DND-41 (cell line): ENCODE measurements around the gene SPARC.

Experiments used
- ATAC-seq: fragments of 200-7000 bp; cut with Tn5 transposase; 3 replicates; pipeline ENCODE4 v1.9.1; 2021; ENCODE audit warnings: low read depth; ENCODE audit not compliant: insufficient read depth
- DNase-seq: peaks from one replicate; pipeline ENCODE4 v3.0.0-alpha.2; 2020
- H2AFZ ChIP-seq: 2 replicates; pipeline ENCODE4 v1.6.0; 2012; ENCODE audit warnings: low read depth, low read length
- H3K27ac ChIP-seq: 2 replicates; pipeline ENCODE4 v1.5.1; 2012; ENCODE audit warnings: low read length, inconsistent platforms
- H3K27me3 ChIP-seq: fragments of 200-600 bp; sonication (generic); 2 replicates; pipeline ENCODE4 v1.6.0; 2012; ENCODE audit warnings: low read length, mild to moderate bottlenecking, inconsistent platforms; ENCODE audit not compliant: insufficient read depth, poor library complexity
- H3K36me3 ChIP-seq: 2 replicates; pipeline ENCODE4 v1.5.1; 2012; ENCODE audit warnings: low read length, inconsistent platforms; ENCODE audit not compliant: insufficient read depth
- H3K4me1 ChIP-seq: 2 replicates; pipeline ENCODE4 v1.5.1; 2012; ENCODE audit warnings: mild to moderate bottlenecking, low read length; ENCODE audit not compliant: insufficient read depth
- H3K4me2 ChIP-seq: 2 replicates; pipeline ENCODE4 v1.6.0; 2012; ENCODE audit warnings: mild to moderate bottlenecking, moderate library complexity, low read length, inconsistent platforms; ENCODE audit not compliant: insufficient read depth
- H3K4me3 ChIP-seq, 2 experiments: fragments of 200-600 bp in 1 of 2; shearing (Covaris generic) in 1 of 2; 2 replicates each; pipeline ENCODE4 v1.5.1; 2012 to 2016; ENCODE audit warnings: inconsistent platforms in 2 of 2, low read length in 2 of 2, mild to moderate bottlenecking in 2 of 2, low read depth in 1 of 2, moderate library complexity in 1 of 2
- H3K79me2 ChIP-seq: 2 replicates; pipeline ENCODE4 v1.6.0; 2012; ENCODE audit warnings: low read length, inconsistent platforms; ENCODE audit not compliant: insufficient read depth
- H3K9ac ChIP-seq: 2 replicates; pipeline ENCODE4 v1.6.0; 2012; ENCODE audit warnings: low read depth, mild to moderate bottlenecking, inconsistent platforms, low read length, moderate library complexity
- H3K9me3 ChIP-seq: 2 replicates; pipeline ENCODE4 v1.5.1; 2012; ENCODE audit warnings: low read length, moderate library complexity, mild to moderate bottlenecking, inconsistent platforms; ENCODE audit not compliant: insufficient read depth, severe bottlenecking
- H4K20me1 ChIP-seq: 2 replicates; pipeline ENCODE4 v1.6.0; 2012; ENCODE audit warnings: low read length; ENCODE audit not compliant: insufficient read depth
- CTCF ChIP-seq: IDR thresholded peaks from 2 replicates; pipeline ENCODE4 v1.5.1; 2012; ENCODE audit warnings: borderline replicate concordance, low read length, moderate library complexity, mild to moderate bottlenecking; ENCODE audit not compliant: poor library complexity, severe bottlenecking; ENCODE audit errors: extremely low read depth
- EZH2 ChIP-seq: IDR thresholded peaks from 3 replicates; pipeline ENCODE4 v1.6.1; 2012; ENCODE audit warnings: borderline replicate concordance, low read depth, mild to moderate bottlenecking, moderate library complexity, low read length, inconsistent platforms; ENCODE audit not compliant: severe bottlenecking

SPARC gene

GRCh38 chr5:151685749-151686673 is 704 bp downstream of the SPARC start:
- H3K9me3 ChIP-seq: no peaks in the 10 kb centered on the region
- no peak overlapping the region for H3K27ac ChIP-seq
- no peaks in the 10 kb centered on the region for H4K20me1 ChIP-seq
- H3K4me1 ChIP-seq: peaks cover 18% of the 10 kb centered on the region
- peak overlapping the region; percentile 65 for H2AFZ ChIP-seq
- H3K79me2 ChIP-seq: no peaks in the 10 kb centered on the region
- peaks cover 27% of the 10 kb centered on the region for H3K27me3 ChIP-seq
- TF ChIP-seq CTCF (no peak), EZH2 (no peak)
- peak overlapping the region; percentile 32 for H3K9ac ChIP-seq
- no peak for ATAC-seq
- H3K4me3 ChIP-seq: peak overlapping the region in 1 of 2 experiments; percentile 57; a peak in 3 of 4 replicates
- no peaks in the 10 kb centered on the region for H3K36me3 ChIP-seq
- H3K4me2 ChIP-seq: peak overlapping the region; percentile 69
- no peak for DNase-seq

- H3K4me2 ChIP-seq: no peak overlapping the region
- H3K9ac ChIP-seq: no peak overlapping the region
Observed at GRCh38 chr5:151684690-151685361, 1.9 kb downstream of the SPARC start.

GRCh38 chr5:151683986-151684588 is 2.6 kb downstream of the SPARC start:
- TF ChIP-seq CTCF (no peak), EZH2 (no peak)
- Histone ChIP-seq H2AFZ (no peak overlapping the region), H3K4me2 (no peak overlapping the region), H3K4me1 (peaks cover 18% of the 10 kb centered on the region), H3K9ac (no peak overlapping the region), H4K20me1 (no peaks in the 10 kb centered on the region), H3K27me3 (peaks cover 24% of the 10 kb centered on the region), H3K4me3 (no peak overlapping the region), H3K9me3 (no peaks in the 10 kb centered on the region), H3K27ac (no peak overlapping the region), H3K36me3 (no peaks in the 10 kb centered on the region), H3K79me2 (no peaks in the 10 kb centered on the region)
- DNase-seq: no peak
- ATAC-seq: no peak

More at GRCh38 chr5:151684690-151685361, 1.9 kb downstream of the SPARC start:
- H2AFZ ChIP-seq: no peak overlapping the region
- DNase-seq (no peak), ATAC-seq (no peak)
- peak; percentile 33 for TF ChIP-seq CTCF
- TF ChIP-seq EZH2: no peak
- no peak overlapping the region for H3K4me3 ChIP-seq
- H3K4me1 ChIP-seq: peaks cover 18% of the 10 kb centered on the region
- H3K36me3 ChIP-seq: no peaks in the 10 kb centered on the region
- peaks cover 24% of the 10 kb centered on the region for H3K27me3 ChIP-seq
- H3K9me3 ChIP-seq: no peaks in the 10 kb centered on the region
- no peaks in the 10 kb centered on the region for H3K79me2 ChIP-seq
- no peak overlapping the region for H3K27ac ChIP-seq
- no peaks in the 10 kb centered on the region for H4K20me1 ChIP-seq
